K562 (cell line): ENCODE results near the gene PTPRC. TPM values are rescaled to one million over a fixed set of nuclear protein-coding genes. Genes with fewer than 3 reads are reported as not detected.

Experiments
- ATAC-seq: fragments of 200-7000 bp; cut with Tn5 transposase; 3 replicates; pipeline ENCODE4 v1.9.1; 2020; ENCODE audit warnings: moderate library complexity
- BruUV-seq: library from RNA; stranded (reverse); fragments of 400-500 nt; replicated peaks from 2 replicates; lab custom pipeline; 2021; lab: Mats Ljungman, UMichigan
- CTCF ChIA-PET: fragments of 300-600 bp; formaldehyde crosslinking; extraction: SDS; loops from one replicate; lab custom pipeline; 2021; ENCODE audit warnings: low intra/inter-chr PET ratio; lab: Yijun Ruan, JAX
- POLR2A ChIA-PET: fragments of 300-600, 350-650 bp; sonication (Branson Sonifier 250); formaldehyde crosslinking; extraction: SDS; loops from one replicate; lab custom pipeline; 2021; ENCODE audit warnings: antibody characterized with exemption, inconsistent platforms; lab: Yijun Ruan, JAX
- DNase-seq, 4 experiments: peaks; one replicate each; pipeline versions ENCODE4 v3.0.0 to v3.0.0-alpha.2; 2011 to 2018; ENCODE audit warnings: low spot score in 3 of 4, mixed read lengths in 3 of 4; ENCODE audit errors: extremely low read depth in 1 of 4
- FAIRE-seq: peaks from 2 replicates; lab custom pipeline; 2011; peaks lifted over from hg19 to GRCh38; lab: Jason Lieb, UNC
- H2AFZ ChIP-seq: 2 replicates; pipeline ENCODE4 v1.6.0; 2011; ENCODE audit warnings: low read depth, low read length, control low read depth, inconsistent platforms
- H3K27ac ChIP-seq: fragments of 200-600 bp; 3 replicates; pipeline ENCODE4 v1.8.0; 2011; ENCODE audit warnings: low read depth, mild to moderate bottlenecking, control low read depth, inconsistent platforms, low read length, moderate library complexity, mixed read lengths; ENCODE audit errors: extremely low read depth
- H3K27me3 ChIP-seq, 2 experiments: fragments of 300-600 bp in 1 of 2; 2 replicates in 1 of 2; 3 replicates in 1 of 2; pipeline versions ENCODE4 v1.6.0 to v1.8.0; 2011; ENCODE audit warnings: inconsistent platforms in 2 of 2, low read length in 2 of 2, mild to moderate bottlenecking in 1 of 2, mixed read lengths in 1 of 2, moderate library complexity in 1 of 2; ENCODE audit not compliant: control insufficient read depth in 2 of 2, insufficient read depth in 2 of 2
- H3K36me3 ChIP-seq: fragments of 300-600 bp; 3 replicates; pipeline ENCODE4 v1.8.0; 2011; ENCODE audit warnings: mild to moderate bottlenecking, low read length, inconsistent platforms; ENCODE audit not compliant: control insufficient read depth, insufficient read depth
- H3K4me1 ChIP-seq, 2 experiments: fragments of 200-600 bp in 1 of 2; replicated peaks in 1 of 2; 2 replicates in 1 of 2; 3 replicates in 1 of 2; pipeline versions ENCODE4 v1.5.1 to v1.8.0; 2011; ENCODE audit warnings: inconsistent platforms in 2 of 2, low read length in 2 of 2, mild to moderate bottlenecking in 1 of 2, mixed read lengths in 1 of 2, moderate library complexity in 1 of 2; ENCODE audit not compliant: control insufficient read depth in 2 of 2, insufficient read depth in 2 of 2
- H3K4me2 ChIP-seq: 2 replicates; pipeline ENCODE4 v1.6.1; 2011; ENCODE audit warnings: low read length, control low read depth, inconsistent platforms, mixed read lengths; ENCODE audit not compliant: insufficient read depth
- H3K4me3 ChIP-seq: fragments of 200-600 bp; sonication (generic), shearing (Covaris generic); 2 replicates; pipeline ENCODE4 v1.5.1; 2016; ENCODE audit warnings: control low read depth, inconsistent platforms
- H3K79me2 ChIP-seq: fragments of 200-600 bp; 3 replicates; pipeline ENCODE4 v1.8.0; 2011; ENCODE audit warnings: low read length, inconsistent platforms; ENCODE audit not compliant: control insufficient read depth, insufficient read depth
- H3K9ac ChIP-seq, 2 experiments: 2 replicates each; pipeline versions ENCODE4 v1.6.0 to v1.6.1; 2011; ENCODE audit warnings: low read depth in 2 of 2, low read length in 2 of 2, control low read depth in 1 of 2, inconsistent platforms in 1 of 2, mild to moderate bottlenecking in 1 of 2, mixed read lengths in 1 of 2; ENCODE audit not compliant: insufficient read depth in 1 of 2
- H3K9me1 ChIP-seq: one replicate; pipeline ENCODE4 v1.6.0; 2011; ENCODE audit warnings: inconsistent platforms, mild to moderate bottlenecking, low read length, moderate library complexity; ENCODE audit not compliant: control insufficient read depth, insufficient read depth
- H3K9me3 ChIP-seq: replicated peaks from 2 replicates; pipeline ENCODE4 v1.5.1; 2011; ENCODE audit warnings: low read depth, low read length, inconsistent platforms; ENCODE audit not compliant: control insufficient read depth, insufficient read depth
- H4K20me1 ChIP-seq: replicated peaks from 2 replicates; pipeline ENCODE4 v1.6.1; 2011; ENCODE audit warnings: low read length, inconsistent platforms, mixed read lengths; ENCODE audit not compliant: control insufficient read depth, insufficient read depth
- CXXC5 ChIP-seq: fragments of 250-450 bp; sonication (Bioruptor Pico); IDR thresholded peaks from 2 replicates; pipeline ENCODE4 v1.8.0; 2022; ENCODE audit warnings: inconsistent platforms, mild to moderate bottlenecking, moderate library complexity
- MCM7 ChIP-seq, 2 experiments: fragments of 450-650 bp; IDR thresholded peaks; 2 replicates each; pipeline ENCODE4 v1.6.1; 2016 to 2018
- MYBL2 ChIP-seq, 2 experiments: fragments of 450-650 bp in 1 of 2; sonication (generic) in 1 of 2; formaldehyde crosslinking in 1 of 2; IDR thresholded peaks; 2 replicates each; pipeline versions ENCODE4 v1.6.1 to v1.8.1; 2017 to 2022; ENCODE audit warnings: borderline replicate concordance in 1 of 2, inconsistent platforms in 1 of 2, low read depth in 1 of 2, mild to moderate bottlenecking in 1 of 2, missing genetic modification reagents in 1 of 2, moderate library complexity in 1 of 2
- NR2C1 ChIP-seq, 2 experiments: fragments of 450-650 bp; IDR thresholded peaks; 2 replicates each; pipeline ENCODE4 v1.6.1; 2017; ENCODE audit warnings: mild to moderate bottlenecking in 2 of 2, antibody characterized with exemption in 1 of 2, inconsistent platforms in 1 of 2, missing compliant biosample characterization in 1 of 2, missing genetic modification characterization in 1 of 2
- PHF8 ChIP-seq: fragments of 200-600 bp; sonication (generic); IDR thresholded peaks from 2 replicates; pipeline ENCODE4 v1.6.1; 2012; ENCODE audit warnings: mixed run types, mild to moderate bottlenecking, inconsistent platforms, low read length, moderate library complexity, borderline replicate concordance
- RAD51 ChIP-seq: fragments of 450-650 bp; IDR thresholded peaks from 2 replicates; pipeline ENCODE4 v1.7.1; 2016; ENCODE audit warnings: low read depth, mild to moderate bottlenecking, borderline replicate concordance
- RUNX1 ChIP-seq: sonication (generic); IDR thresholded peaks from 2 replicates; pipeline ENCODE4 v1.6.1; 2016; ENCODE audit warnings: antibody characterized with exemption, low read depth
- TAF9B ChIP-seq: fragments of 450-650 bp; IDR thresholded peaks from 2 replicates; pipeline ENCODE4 v1.6.1; 2018; ENCODE audit warnings: mild to moderate bottlenecking; ENCODE audit not compliant: partially characterized antibody
- THAP12 ChIP-seq: fragments of 250-450 bp; sonication (Bioruptor Pico); IDR thresholded peaks from 2 replicates; pipeline ENCODE4 v1.9.0; 2021; ENCODE audit warnings: mild to moderate bottlenecking, inconsistent platforms
- ZSCAN32 ChIP-seq: fragments of 450-650 bp; formaldehyde crosslinking; IDR thresholded peaks from 2 replicates; pipeline ENCODE4 v1.4.0; 2020; ENCODE audit warnings: mild to moderate bottlenecking, moderate library complexity
- WGBS: fragments of 100-300 bp; shearing (Covaris generic); methylation state at CpG from one replicate; pipeline ENCODE4 v1.1.6; 2016; ENCODE audit warnings: low coverage, mixed read lengths; ENCODE audit not compliant: insufficient coverage; ENCODE audit errors: missing lambda C conversion rate; 5-methylcytosine and 5-hydroxymethylcytosine counted together
- in situ Hi-C: fragments of 300-500 bp; cut with MboI; formaldehyde crosslinking; loops from 4 replicates; pipeline ENCODE4 v1.15.0; 2018; ENCODE audit warnings: inconsistent platforms, mixed read lengths
- intact Hi-C: fragments of 100-400 bp; cut with micrococcal nuclease; formaldehyde crosslinking; loops from 2 replicates; pipeline ENCODE4 v1.14.2; 2022
- polyA plus RNA-seq, 8 experiments: library from polyadenylated mRNA; depleted of rRNA in 4 of 8; stranded (reverse) in 5 of 8; unstranded in 3 of 8; fragments of >200 nt; fragmentation: Nextera tagmentation in 2 of 8; fragmentation: Illumina TruSeq in 1 of 8; extraction: Ambion mirVana in 2 of 8; extraction: Trizol in 1 of 8; gene quantifications; 2 replicates each; pipeline versions ENCODE4 v1.2.1 to v1.2.3, GENCODE V29; 2011 to 2014; ENCODE audit warnings: inconsistent platforms in 1 of 8, missing spikeins in 1 of 8
- total RNA-seq, 7 experiments: library from RNA; depleted of rRNA in 6 of 7; stranded (reverse); fragments of >200 nt in 6 of 7; fragmentation: Illumina TruSeq in 2 of 7; extraction: Trizol in 2 of 7; gene quantifications; 2 replicates each; pipeline versions ENCODE4 v1.2.1 to v1.2.3, GENCODE V29; 2011 to 2021; ENCODE audit warnings: low replicate concordance in 1 of 7
- TF ChIP-seq, protein P1 (sequence below): fragments of 250-450 bp; sonication (Bioruptor Pico); IDR thresholded peaks from 2 replicates; pipeline ENCODE4 v1.4.0; 2020

PTPRC gene
- total and polyA plus RNA-seq, 9 of the 15 experiments (the other 6 are each of a cell fraction or from before 2014, with no cell fraction given), result 7.1 to 107 (median 62.9) TPM

GRCh38 chr1:198674009-198674408, 35.2 kb downstream of the PTPRC start:
- POLR2A ChIA-PET, result no interaction called here
- H3K36me3 ChIP-seq, result 0 out of 3 replicates have a peak, but pooled peaks cover 2% of the 10 kb centered on the region
- in situ Hi-C loops, result no loop called here

More at GRCh38 chr1:198674009-198674408, 35.2 kb downstream of the PTPRC start:
- Histone ChIP-seq H3K4me1 (peaks cover 0 to 2% of the 10 kb centered on the region in 2 experiments; a peak in 2 of 5 replicates), H3K9ac (no peak overlapping the region), H3K4me3 (no peak overlapping the region), H3K9me3 (no peaks in the 10 kb centered on the region), H3K4me2 (no peak overlapping the region), H3K27ac (no peak overlapping the region), H3K27me3 (no peaks in the 10 kb centered on the region), H2AFZ (no peak overlapping the region), H3K79me2 (peaks cover 27% of the 10 kb centered on the region; the same call in 1 of the 3 replicates), H4K20me1 (no peaks in the 10 kb centered on the region), H3K9me1 (no peaks in the 10 kb centered on the region)
- CTCF ChIA-PET, result no interaction called here
- intact Hi-C loops, result no loop called here
- WGBS, result 41% methylated on average over 2 of the region's 2 CpGs
- DNase-seq (no peak), ATAC-seq (no peak), FAIRE-seq (no peak)
- no peak for TF ChIP-seq PHF8
- no peak for TF ChIP-seq MYBL2 (IDR thresholded peaks at IDR 0.05; ENCODE audit: low read depth)
- TF ChIP-seq MYBL2 (CRISPR knock-in tag; IDR thresholded peaks at IDR 0.05; ENCODE audit: borderline replicate concordance), result no peak
- no peak for TF ChIP-seq THAP12 (CRISPR knock-in tag)
- no peak for TF ChIP-seq NR2C1 (IDR thresholded peaks at IDR 0.05)
- TF ChIP-seq NR2C1 (tag; IDR thresholded peaks at IDR 0.05), result no peak
- TF ChIP-seq, protein P1, sequence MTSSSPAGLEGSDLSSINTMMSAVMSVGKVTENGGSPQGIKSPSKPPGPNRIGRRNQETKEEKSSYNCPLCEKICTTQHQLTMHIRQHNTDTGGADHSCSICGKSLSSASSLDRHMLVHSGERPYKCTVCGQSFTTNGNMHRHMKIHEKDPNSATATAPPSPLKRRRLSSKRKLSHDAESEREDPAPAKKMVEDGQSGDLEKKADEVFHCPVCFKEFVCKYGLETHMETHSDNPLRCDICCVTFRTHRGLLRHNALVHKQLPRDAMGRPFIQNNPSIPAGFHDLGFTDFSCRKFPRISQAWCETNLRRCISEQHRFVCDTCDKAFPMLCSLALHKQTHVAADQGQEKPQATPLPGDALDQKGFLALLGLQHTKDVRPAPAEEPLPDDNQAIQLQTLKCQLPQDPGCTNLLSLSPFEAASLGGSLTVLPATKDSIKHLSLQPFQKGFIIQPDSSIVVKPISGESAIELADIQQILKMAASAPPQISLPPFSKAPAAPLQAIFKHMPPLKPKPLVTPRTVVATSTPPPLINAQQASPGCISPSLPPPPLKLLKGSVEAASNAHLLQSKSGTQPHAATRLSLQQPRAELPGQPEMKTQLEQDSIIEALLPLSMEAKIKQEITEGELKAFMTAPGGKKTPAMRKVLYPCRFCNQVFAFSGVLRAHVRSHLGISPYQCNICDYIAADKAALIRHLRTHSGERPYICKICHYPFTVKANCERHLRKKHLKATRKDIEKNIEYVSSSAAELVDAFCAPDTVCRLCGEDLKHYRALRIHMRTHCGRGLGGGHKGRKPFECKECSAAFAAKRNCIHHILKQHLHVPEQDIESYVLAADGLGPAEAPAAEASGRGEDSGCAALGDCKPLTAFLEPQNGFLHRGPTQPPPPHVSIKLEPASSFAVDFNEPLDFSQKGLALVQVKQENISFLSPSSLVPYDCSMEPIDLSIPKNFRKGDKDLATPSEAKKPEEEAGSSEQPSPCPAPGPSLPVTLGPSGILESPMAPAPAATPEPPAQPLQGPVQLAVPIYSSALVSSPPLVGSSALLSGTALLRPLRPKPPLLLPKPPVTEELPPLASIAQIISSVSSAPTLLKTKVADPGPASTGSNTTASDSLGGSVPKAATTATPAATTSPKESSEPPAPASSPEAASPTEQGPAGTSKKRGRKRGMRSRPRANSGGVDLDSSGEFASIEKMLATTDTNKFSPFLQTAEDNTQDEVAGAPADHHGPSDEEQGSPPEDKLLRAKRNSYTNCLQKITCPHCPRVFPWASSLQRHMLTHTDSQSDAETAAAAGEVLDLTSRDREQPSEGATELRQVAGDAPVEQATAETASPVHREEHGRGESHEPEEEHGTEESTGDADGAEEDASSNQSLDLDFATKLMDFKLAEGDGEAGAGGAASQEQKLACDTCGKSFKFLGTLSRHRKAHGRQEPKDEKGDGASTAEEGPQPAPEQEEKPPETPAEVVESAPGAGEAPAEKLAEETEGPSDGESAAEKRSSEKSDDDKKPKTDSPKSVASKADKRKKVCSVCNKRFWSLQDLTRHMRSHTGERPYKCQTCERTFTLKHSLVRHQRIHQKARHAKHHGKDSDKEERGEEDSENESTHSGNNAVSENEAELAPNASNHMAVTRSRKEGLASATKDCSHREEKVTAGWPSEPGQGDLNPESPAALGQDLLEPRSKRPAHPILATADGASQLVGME (CRISPR knock-in tag), result no peak
- no peak for TF ChIP-seq RAD51
- no peak for TF ChIP-seq ZSCAN32 (CRISPR knock-in tag)
- TF ChIP-seq RUNX1, result no peak
- no peak for TF ChIP-seq TAF9B
- TF ChIP-seq CXXC5 (CRISPR knock-in tag), result no peak
- no peak for TF ChIP-seq MCM7 (IDR thresholded peaks at IDR 0.05)
- BruUV-seq, result no TSS peak
